ENCODE data around the gene BEND6.

GRCh38 chr6:56911847-56912246 lies 43.1 kb upstream of the BEND6 start:
- TF ChIP-seq EP300 (IDR thresholded peaks at IDR 0.05) (no peak), POLR2A (IDR thresholded peaks at IDR 0.05) (no peak), POLR2AphosphoS5 (IDR thresholded peaks at IDR 0.05) (no peak)
- TF ChIP-seq, protein P1, sequence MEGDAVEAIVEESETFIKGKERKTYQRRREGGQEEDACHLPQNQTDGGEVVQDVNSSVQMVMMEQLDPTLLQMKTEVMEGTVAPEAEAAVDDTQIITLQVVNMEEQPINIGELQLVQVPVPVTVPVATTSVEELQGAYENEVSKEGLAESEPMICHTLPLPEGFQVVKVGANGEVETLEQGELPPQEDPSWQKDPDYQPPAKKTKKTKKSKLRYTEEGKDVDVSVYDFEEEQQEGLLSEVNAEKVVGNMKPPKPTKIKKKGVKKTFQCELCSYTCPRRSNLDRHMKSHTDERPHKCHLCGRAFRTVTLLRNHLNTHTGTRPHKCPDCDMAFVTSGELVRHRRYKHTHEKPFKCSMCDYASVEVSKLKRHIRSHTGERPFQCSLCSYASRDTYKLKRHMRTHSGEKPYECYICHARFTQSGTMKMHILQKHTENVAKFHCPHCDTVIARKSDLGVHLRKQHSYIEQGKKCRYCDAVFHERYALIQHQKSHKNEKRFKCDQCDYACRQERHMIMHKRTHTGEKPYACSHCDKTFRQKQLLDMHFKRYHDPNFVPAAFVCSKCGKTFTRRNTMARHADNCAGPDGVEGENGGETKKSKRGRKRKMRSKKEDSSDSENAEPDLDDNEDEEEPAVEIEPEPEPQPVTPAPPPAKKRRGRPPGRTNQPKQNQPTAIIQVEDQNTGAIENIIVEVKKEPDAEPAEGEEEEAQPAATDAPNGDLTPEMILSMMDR (IDR thresholded peaks at IDR 0.05) = no peak
